ENCODE measurements around the gene MLLT10. TPM values are rescaled to one million over a fixed set of nuclear protein-coding genes. Genes with fewer than 3 reads are reported as not detected.

Gene MLLT10
- total and polyA plus RNA-seq, 2 of the 8 experiments (the other 6 are each of a cell fraction or from before 2014, with no cell fraction given) = 53.1 to 62.1 TPM

DNA sequence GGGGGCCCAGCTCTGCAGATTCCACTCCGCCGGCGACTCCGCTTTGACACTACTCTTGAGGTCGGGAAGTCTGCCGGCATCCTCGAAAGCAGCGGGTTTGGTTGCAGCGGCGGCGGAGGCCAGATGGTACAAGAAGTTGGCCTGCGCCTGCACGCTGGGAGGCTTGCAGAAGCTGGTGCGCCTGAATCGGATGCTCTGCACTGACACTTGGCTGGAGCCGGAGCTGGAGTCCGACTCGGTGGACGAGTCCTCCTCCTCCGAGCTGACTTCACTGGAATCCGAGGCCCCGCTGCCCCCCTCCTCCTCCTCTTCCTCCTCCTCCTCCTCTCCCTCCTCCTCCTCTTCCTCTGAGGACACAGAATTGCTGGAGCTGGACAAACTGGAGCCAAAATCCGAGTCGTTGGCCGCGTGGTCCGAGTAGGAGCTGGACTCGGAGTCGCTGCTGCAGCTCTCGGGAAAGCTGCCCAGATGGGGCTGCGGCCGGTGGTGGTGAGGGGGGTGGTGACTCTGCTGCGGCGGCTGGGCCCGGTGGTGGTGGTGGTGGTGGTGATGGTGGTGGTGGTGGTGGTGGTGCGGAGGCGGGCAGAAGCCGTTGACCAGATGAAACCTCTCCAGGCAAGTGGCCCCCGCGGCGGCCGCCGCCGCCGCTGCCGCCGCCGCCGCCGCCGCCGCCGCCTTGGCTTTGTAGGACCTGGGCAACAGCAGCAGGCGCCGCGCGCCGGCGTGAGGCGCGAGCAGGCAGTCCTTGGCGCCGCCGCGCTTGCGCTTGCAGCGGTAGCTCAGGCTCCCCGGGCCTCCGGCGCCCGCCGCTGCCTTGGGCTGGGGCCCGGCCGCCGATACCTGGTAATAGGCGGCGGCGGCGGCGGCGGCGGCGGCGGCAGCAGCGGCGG is 17.5 kb upstream of the MLLT10 start:
- Histone ChIP-seq H2BK20ac (ENCODE audit: low read length) (no peak overlapping the region), H3K79me2 (ENCODE audit: control insufficient read depth in 1 of 2, insufficient read depth in 2 of 2, low read length in 2 of 2) (peaks cover 0 to 57% of the 10 kb centered on the region in 2 experiments; a peak in 3 of 4 replicates), H3K4me2 (ENCODE audit: insufficient read depth in 1 of 2, low read depth in 2 of 2, low read length in 2 of 2) (peak overlapping the region; percentile 96 to 100), H2BK12ac (ENCODE audit: low read depth, low read length) (peak overlapping the region; percentile 54; the same call in 1 of the 2 replicates), H3K27me3 (replicated peaks in 1 of 4; ENCODE audit: control insufficient read depth in 3 of 4, extremely low read depth in 1 of 4, insufficient read depth in 3 of 4, low read length in 3 of 4) (peaks cover 0 to 3% (median 0%) of the 10 kb centered on the region in 4 experiments; a peak in 2 of 7 replicates), H2BK5ac (ENCODE audit: low read depth, low read length) (peak overlapping the region; percentile 50; the same call in 1 of the 2 replicates), H3K79me1 (ENCODE audit: low read depth, low read length) (no peaks in the 10 kb centered on the region), H3K9ac (replicated peaks in 1 of 4; ENCODE audit: extremely low read depth in 1 of 4, low read depth in 3 of 4, low read length in 3 of 4) (peak overlapping the region in 3 of 4 experiments; percentile 56 to 74 (median 67); a peak in 5 of 7 replicates), H2BK120ac (replicated peaks; ENCODE audit: low read depth, low read length) (peak overlapping the region; percentile 61), H3K14ac (ENCODE audit: insufficient read length) (no peak overlapping the region), H3K9me3 (ENCODE audit: insufficient read depth in 2 of 2, low read depth in 1 of 2, low read length in 1 of 2) (no peaks in the 10 kb centered on the region), H3K36me3 (ENCODE audit: control insufficient read depth in 2 of 4, insufficient read depth in 4 of 4, low read length in 3 of 4) (no peaks in the 10 kb centered on the region), H4K8ac (ENCODE audit: extremely low read depth, insufficient read depth, low read length) (peak overlapping the region; percentile 94), H3K23me2 (ENCODE audit: low read depth, low read length) (peaks cover 28% of the 10 kb centered on the region), H4K5ac (ENCODE audit: insufficient read length, low read depth, low read length) (peak overlapping the region; percentile 28), H2AK5ac (ENCODE audit: low read depth, low read length) (0 out of 2 replicates have a peak overlapping the region, but pooled peaks have one; percentile 43), H3K4me1 (replicated peaks in 1 of 4; ENCODE audit: control insufficient read depth in 3 of 4, insufficient read depth in 4 of 4, low read length in 3 of 4) (peaks cover 7 to 34% (median 23%) of the 10 kb centered on the region in 4 experiments; a peak in 6 of 7 replicates), H4K91ac (replicated peaks; ENCODE audit: insufficient read length, low read length) (peak overlapping the region; percentile 83), H4K20me1 (replicated peaks in 1 of 2; ENCODE audit: control insufficient read depth in 1 of 2, insufficient read depth in 2 of 2, low read length in 2 of 2) (peaks cover 0 to 2% of the 10 kb centered on the region in 2 experiments), H3K4ac (replicated peaks; ENCODE audit: insufficient read length, low read depth, low read length) (no peak overlapping the region), H3K27ac (ENCODE audit: low read depth, low read length) (no peak overlapping the region), H3K56ac (replicated peaks; ENCODE audit: insufficient read length, low read depth, low read length) (peak overlapping the region; percentile 20), H3K18ac (ENCODE audit: extremely low read depth, low read length) (peak overlapping the region; percentile 99), H3K4me3 (ENCODE audit: extremely low read depth in 1 of 4, insufficient read depth in 2 of 4, low read depth in 3 of 4, low read length in 4 of 4) (peak overlapping the region; percentile 66 to 90 (median 83)), H3K23ac (ENCODE audit: insufficient read length) (no peak overlapping the region), H2AFZ (ENCODE audit: low read length) (no peak overlapping the region), H2BK15ac (ENCODE audit: low read length) (no peak overlapping the region)
- ChIA-PET CTCF (ENCODE audit: partially characterized antibody) (interaction anchor here (1.0 to 4.2 kb wide), 6 partner anchors 8 to 238 kb away, joined by 3 to 24 read pairs (median 6); partner anchors contain the start of gene SKIDA1), POLR2A (ENCODE audit: partially characterized antibody) (interaction anchor here (0.6 to 17.3 kb wide), 5 partner anchors 5 to 173 kb away, joined by 3 to 352 read pairs (median 322); partner anchors contain the start of gene SKIDA1)
- WGBS, 2 experiments (ENCODE audit: extremely low coverage in 1 of 2, insufficient coverage in 1 of 2, insufficient read length in 1 of 2, insufficient replicate concordance in 2 of 2, low coverage in 1 of 2, low lambda C conversion rate in 2 of 2, missing lambda C conversion rate in 1 of 2) = 1% methylated on average over 61 of the region's 86 CpGs; no CpG with 5 or more reads in 1 of the 2 experiments
- DNase-seq (ENCODE audit: low read depth in 1 of 2, low spot score in 2 of 2) = peak in 1 of 2 experiments; percentile 83
- no peak for FAIRE-seq
- TF ChIP-seq RNF2 (IDR thresholded peaks at IDR 0.05; ENCODE audit: borderline replicate concordance, low read depth, low read length, missing control alignments, poor library complexity, severe bottlenecking) (no peak), YY1 (IDR thresholded peaks at IDR 0.05; ENCODE audit: low read depth, low read length) (no peak), RXRA (IDR thresholded peaks at IDR 0.05; ENCODE audit: insufficient read depth, low read depth, low read length) (no peak), POLR2AphosphoS5 (IDR thresholded peaks at IDR 0.05; ENCODE audit: low read depth, low read length) (no peak), HDAC6 (IDR thresholded peaks at IDR 0.05; ENCODE audit: low read depth, low read length) (no peak), TAF1 (IDR thresholded peaks at IDR 0.05; ENCODE audit: low read depth, low read length) (peak; percentile 38), CREB1 (IDR thresholded peaks at IDR 0.05) (0 out of 2 replicates have a peak, but pooled peaks have one; percentile 6)
- TF ChIP-seq, protein P1, sequence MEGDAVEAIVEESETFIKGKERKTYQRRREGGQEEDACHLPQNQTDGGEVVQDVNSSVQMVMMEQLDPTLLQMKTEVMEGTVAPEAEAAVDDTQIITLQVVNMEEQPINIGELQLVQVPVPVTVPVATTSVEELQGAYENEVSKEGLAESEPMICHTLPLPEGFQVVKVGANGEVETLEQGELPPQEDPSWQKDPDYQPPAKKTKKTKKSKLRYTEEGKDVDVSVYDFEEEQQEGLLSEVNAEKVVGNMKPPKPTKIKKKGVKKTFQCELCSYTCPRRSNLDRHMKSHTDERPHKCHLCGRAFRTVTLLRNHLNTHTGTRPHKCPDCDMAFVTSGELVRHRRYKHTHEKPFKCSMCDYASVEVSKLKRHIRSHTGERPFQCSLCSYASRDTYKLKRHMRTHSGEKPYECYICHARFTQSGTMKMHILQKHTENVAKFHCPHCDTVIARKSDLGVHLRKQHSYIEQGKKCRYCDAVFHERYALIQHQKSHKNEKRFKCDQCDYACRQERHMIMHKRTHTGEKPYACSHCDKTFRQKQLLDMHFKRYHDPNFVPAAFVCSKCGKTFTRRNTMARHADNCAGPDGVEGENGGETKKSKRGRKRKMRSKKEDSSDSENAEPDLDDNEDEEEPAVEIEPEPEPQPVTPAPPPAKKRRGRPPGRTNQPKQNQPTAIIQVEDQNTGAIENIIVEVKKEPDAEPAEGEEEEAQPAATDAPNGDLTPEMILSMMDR (IDR thresholded peaks at IDR 0.05; ENCODE audit: control extremely low read depth in 1 of 3, insufficient read depth in 1 of 3, low read depth in 1 of 3, low read length in 3 of 3) = no peak
